ENCODE measurements around the gene ARMC5.
A peak's percentile ranks its signal among the peaks of the same experiment; 100 is the strongest.

The ARMC5 gene

GRCh38 chr16:31458073-31458843 is 1.0 kb upstream of the ARMC5 start:
- DNase-seq (ENCODE audit: low read depth, low spot score), result no peak

DNA sequence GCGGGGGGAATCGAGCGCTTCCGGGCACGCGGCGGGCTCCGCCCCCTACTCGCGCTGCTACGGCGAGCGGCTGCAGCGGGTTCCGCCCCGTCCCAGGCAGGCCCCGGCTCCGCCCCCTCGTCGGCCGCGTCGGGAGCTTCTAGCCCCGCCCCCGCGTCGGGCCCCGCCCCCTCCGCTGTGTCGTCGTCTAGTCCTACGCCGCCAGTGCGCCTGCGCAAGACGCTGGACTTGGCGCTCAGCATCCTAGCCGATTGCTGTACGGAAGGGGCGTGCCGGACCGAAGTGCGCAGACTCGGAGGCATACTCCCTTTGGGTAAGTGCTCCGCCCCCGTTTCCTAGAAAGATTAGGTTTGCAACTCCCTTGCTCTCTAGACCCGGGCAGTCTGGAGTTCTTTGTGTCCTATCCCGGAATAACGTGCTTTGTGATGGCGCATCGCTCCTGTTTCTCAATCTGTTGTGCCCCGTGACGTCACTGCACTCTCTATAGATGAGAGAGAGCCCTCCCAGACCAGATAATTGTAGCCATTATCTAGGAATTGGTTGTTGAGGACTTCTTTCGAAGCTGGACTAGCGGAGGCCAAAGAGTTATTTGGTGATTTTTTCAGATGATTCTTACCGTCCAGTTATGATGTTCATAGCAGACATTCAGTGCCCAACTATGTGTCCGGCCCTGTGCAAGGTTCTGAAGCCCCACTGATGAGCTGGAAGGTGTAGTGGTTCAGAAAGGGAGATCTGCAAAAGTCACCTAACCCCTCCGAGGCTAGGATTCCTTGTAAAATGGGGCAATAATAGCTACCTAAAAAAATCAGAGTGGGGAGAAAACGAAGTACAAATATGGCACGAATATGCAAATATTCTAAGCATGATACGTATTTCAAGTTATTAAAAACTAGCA is 633 bp downstream of the ARMC5 start:
- peak; percentile 99 for DNase-seq (ENCODE audit: low read depth, low spot score)
- Histone ChIP-seq H3K4me3 (ENCODE audit: insufficient read length, low read depth) (peak overlapping the region; percentile 92), H3K9ac (ENCODE audit: insufficient read length, low read depth) (peak overlapping the region; percentile 96), H3K27me3 (ENCODE audit: insufficient read depth, insufficient read length) (no peaks in the 10 kb centered on the region), H3K9me3 (ENCODE audit: insufficient read depth, low read length) (no peaks in the 10 kb centered on the region; the same call in 1 of the 2 replicates), H3K36me3 (ENCODE audit: insufficient read depth, insufficient read length, low read length) (peaks cover 62% of the 10 kb centered on the region), H3K4me1 (ENCODE audit: insufficient read depth, insufficient read length) (peaks cover 12% of the 10 kb centered on the region)
- TF ChIP-seq YY1 (IDR thresholded peaks at IDR 0.05; ENCODE audit: insufficient read depth, insufficient read length) (no peak), ZNF274 (IDR thresholded peaks at IDR 0.05; ENCODE audit: low read depth, low read length) (no peak), SUZ12 (IDR thresholded peaks at IDR 0.05; ENCODE audit: extremely low read depth, insufficient read depth, insufficient read length) (no peak)

More at GRCh38 chr16:31458073-31458843, 1.0 kb upstream of the ARMC5 start:
- Histone ChIP-seq H3K9ac (ENCODE audit: insufficient read length, low read depth) (peak overlapping the region; percentile 96), H3K27me3 (ENCODE audit: insufficient read depth, insufficient read length) (no peaks in the 10 kb centered on the region), H3K36me3 (ENCODE audit: insufficient read depth, insufficient read length, low read length) (peaks cover 46% of the 10 kb centered on the region), H3K9me3 (ENCODE audit: insufficient read depth, low read length) (no peaks in the 10 kb centered on the region; the same call in 1 of the 2 replicates), H3K4me1 (ENCODE audit: insufficient read depth, insufficient read length) (peaks cover 17% of the 10 kb centered on the region), H3K4me3 (ENCODE audit: insufficient read length, low read depth) (peak overlapping the region; percentile 92)
- TF ChIP-seq SUZ12 (IDR thresholded peaks at IDR 0.05; ENCODE audit: extremely low read depth, insufficient read depth, insufficient read length), result no peak
- TF ChIP-seq YY1 (IDR thresholded peaks at IDR 0.05; ENCODE audit: insufficient read depth, insufficient read length), result no peak
- no peak for TF ChIP-seq ZNF274 (IDR thresholded peaks at IDR 0.05; ENCODE audit: low read depth, low read length)

- Histone ChIP-seq H3K4me1 (ENCODE audit: insufficient read depth, insufficient read length) (peaks cover 8% of the 10 kb centered on the region), H3K9me3 (ENCODE audit: insufficient read depth, low read length) (no peaks in the 10 kb centered on the region; the same call in 1 of the 2 replicates), H3K4me3 (ENCODE audit: insufficient read length, low read depth) (peak overlapping the region; percentile 53), H3K36me3 (ENCODE audit: insufficient read depth, insufficient read length, low read length) (peaks cover 63% of the 10 kb centered on the region), H3K9ac (ENCODE audit: insufficient read length, low read depth) (no peak overlapping the region), H3K27me3 (ENCODE audit: insufficient read depth, insufficient read length) (no peaks in the 10 kb centered on the region)
- TF ChIP-seq YY1 (IDR thresholded peaks at IDR 0.05; ENCODE audit: insufficient read depth, insufficient read length) (no peak), SUZ12 (IDR thresholded peaks at IDR 0.05; ENCODE audit: extremely low read depth, insufficient read depth, insufficient read length) (no peak), ZNF274 (IDR thresholded peaks at IDR 0.05; ENCODE audit: low read depth, low read length) (no peak)
- no peak for DNase-seq (ENCODE audit: low read depth, low spot score)
Measured at GRCh38 chr16:31460582-31461002, 1.3 kb downstream of the ARMC5 start.

- no peak for DNase-seq (ENCODE audit: low read depth, low spot score)
- TF ChIP-seq YY1 (IDR thresholded peaks at IDR 0.05; ENCODE audit: insufficient read depth, insufficient read length) (no peak), ZNF274 (IDR thresholded peaks at IDR 0.05; ENCODE audit: low read depth, low read length) (no peak), SUZ12 (IDR thresholded peaks at IDR 0.05; ENCODE audit: extremely low read depth, insufficient read depth, insufficient read length) (no peak)
- H3K9me3 ChIP-seq (ENCODE audit: insufficient read depth, low read length), result no peaks in the 10 kb centered on the region; the same call in 1 of the 2 replicates
- H3K4me3 ChIP-seq (ENCODE audit: insufficient read length, low read depth), result no peak overlapping the region
- peaks cover 64% of the 10 kb centered on the region for H3K36me3 ChIP-seq (ENCODE audit: insufficient read depth, insufficient read length, low read length)
- peaks cover 8% of the 10 kb centered on the region for H3K4me1 ChIP-seq (ENCODE audit: insufficient read depth, insufficient read length)
- no peaks in the 10 kb centered on the region for H3K27me3 ChIP-seq (ENCODE audit: insufficient read depth, insufficient read length)
- no peak overlapping the region for H3K9ac ChIP-seq (ENCODE audit: insufficient read length, low read depth)
Measured at GRCh38 chr16:31461201-31461920, 2.1 kb downstream of the ARMC5 start.

GRCh38 chr16:31461921-31462804 is 2.9 kb downstream of the ARMC5 start:
- no peak for TF ChIP-seq ZNF274 (IDR thresholded peaks at IDR 0.05; ENCODE audit: low read depth, low read length)
- no peak for TF ChIP-seq SUZ12 (IDR thresholded peaks at IDR 0.05; ENCODE audit: extremely low read depth, insufficient read depth, insufficient read length)
- no peak for TF ChIP-seq YY1 (IDR thresholded peaks at IDR 0.05; ENCODE audit: insufficient read depth, insufficient read length)
- H3K4me1 ChIP-seq (ENCODE audit: insufficient read depth, insufficient read length), result peaks cover 8% of the 10 kb centered on the region
- H3K9ac ChIP-seq (ENCODE audit: insufficient read length, low read depth), result no peak overlapping the region
- no peak for DNase-seq (ENCODE audit: low read depth, low spot score)
- H3K9me3 ChIP-seq (ENCODE audit: insufficient read depth, low read length), result no peaks in the 10 kb centered on the region; the same call in 1 of the 2 replicates
- peaks cover 64% of the 10 kb centered on the region for H3K36me3 ChIP-seq (ENCODE audit: insufficient read depth, insufficient read length, low read length)
- H3K4me3 ChIP-seq (ENCODE audit: insufficient read length, low read depth), result no peak overlapping the region
- no peaks in the 10 kb centered on the region for H3K27me3 ChIP-seq (ENCODE audit: insufficient read depth, insufficient read length)

- H3K9ac ChIP-seq (ENCODE audit: insufficient read length, low read depth), result no peak overlapping the region
- DNase-seq (ENCODE audit: low read depth, low spot score), result no peak
- no peaks in the 10 kb centered on the region for H3K27me3 ChIP-seq (ENCODE audit: insufficient read depth, insufficient read length)
- H3K4me3 ChIP-seq (ENCODE audit: insufficient read length, low read depth), result no peak overlapping the region
- peaks cover 53% of the 10 kb centered on the region for H3K36me3 ChIP-seq (ENCODE audit: insufficient read depth, insufficient read length, low read length)
- TF ChIP-seq SUZ12 (IDR thresholded peaks at IDR 0.05; ENCODE audit: extremely low read depth, insufficient read depth, insufficient read length) (no peak), YY1 (IDR thresholded peaks at IDR 0.05; ENCODE audit: insufficient read depth, insufficient read length) (no peak), ZNF274 (IDR thresholded peaks at IDR 0.05; ENCODE audit: low read depth, low read length) (no peak)
- no peaks in the 10 kb centered on the region for H3K9me3 ChIP-seq (ENCODE audit: insufficient read depth, low read length)
- H3K4me1 ChIP-seq (ENCODE audit: insufficient read depth, insufficient read length), result no peaks in the 10 kb centered on the region
Measured at GRCh38 chr16:31464348-31464769, 5.1 kb downstream of the ARMC5 start.
